NCI-H187 treated with DMSO at 0.1 percent for 48 hours (cell line): Measurements from ENCODE around the gene PSPN.

ENCODE experiments used
- DNase-seq: peaks from one replicate; lab custom pipeline; 2025; lab: John Stamatoyannopoulos, UW

The PSPN gene

GRCh38 chr19:6325614-6326013 is 50.1 kb downstream of the PSPN start:
- no peak for DNase-seq
